Ishikawa (cell line): ENCODE measurements around the gene CRTC1.

Experiments used
- CEBPB ChIP-seq: IDR thresholded peaks from 2 replicates; pipeline ENCODE4 v1.6.1; 2012
- FOXM1 ChIP-seq: IDR thresholded peaks from 2 replicates; pipeline ENCODE4 v1.6.1; 2012; ENCODE audit warnings: low read depth, borderline replicate concordance

DNA sequence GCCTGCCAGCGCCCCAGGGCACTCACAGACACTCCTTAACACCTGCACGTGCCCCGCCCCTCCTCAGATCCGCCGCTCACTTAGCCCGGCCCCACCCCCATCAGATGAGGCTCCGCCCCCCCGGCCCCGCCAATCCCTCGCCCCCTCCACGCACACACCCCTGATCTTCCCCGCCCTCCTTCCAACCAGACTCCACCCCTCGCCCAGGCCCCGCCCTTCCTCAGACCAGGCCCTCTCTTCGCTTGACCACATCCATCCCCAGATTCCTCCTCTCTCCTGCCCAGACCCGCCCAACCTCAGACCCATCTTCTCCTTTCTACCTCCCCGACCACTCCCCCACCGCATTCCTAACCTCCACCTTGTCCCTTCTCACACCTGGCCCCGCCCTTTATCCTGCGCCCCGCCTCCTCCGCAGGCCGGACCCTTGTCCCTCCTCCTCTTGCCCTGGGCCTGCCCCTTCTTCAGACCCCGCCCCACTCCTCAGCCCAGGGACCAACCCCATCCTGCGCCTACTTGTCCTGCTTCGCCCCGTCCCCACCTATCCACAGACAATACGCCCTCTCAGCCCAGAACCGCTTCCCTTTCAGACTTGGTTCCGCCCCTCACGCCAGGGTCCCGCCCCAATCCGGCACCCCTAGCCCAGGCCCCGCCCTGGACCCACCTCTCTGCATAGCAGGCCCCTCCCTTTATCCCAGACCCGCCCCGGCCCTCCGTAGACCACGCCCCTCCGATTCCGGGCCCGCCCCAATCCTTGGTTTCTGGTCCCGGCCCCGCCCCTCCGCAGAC lies 47.1 kb upstream of the CRTC1 start:
- TF ChIP-seq CEBPB, result no peak
- no peak for TF ChIP-seq FOXM1
